GM19043 (cell line): ENCODE data around the gene TRIM65.
"Not testable (repeated sequence)": the region's sequence is repeated elsewhere in the genome, so short reads cannot be mapped to it uniquely, and the experiment has no call there.

Source experiments
- ATAC-seq: cut with Tn5 transposase; IDR thresholded peaks from one replicate; pipeline ENCODE4 v1.9.1; 2021; ENCODE audit warnings: low read depth; ENCODE audit not compliant: unreplicated experiment

TRIM65 gene

DNA sequence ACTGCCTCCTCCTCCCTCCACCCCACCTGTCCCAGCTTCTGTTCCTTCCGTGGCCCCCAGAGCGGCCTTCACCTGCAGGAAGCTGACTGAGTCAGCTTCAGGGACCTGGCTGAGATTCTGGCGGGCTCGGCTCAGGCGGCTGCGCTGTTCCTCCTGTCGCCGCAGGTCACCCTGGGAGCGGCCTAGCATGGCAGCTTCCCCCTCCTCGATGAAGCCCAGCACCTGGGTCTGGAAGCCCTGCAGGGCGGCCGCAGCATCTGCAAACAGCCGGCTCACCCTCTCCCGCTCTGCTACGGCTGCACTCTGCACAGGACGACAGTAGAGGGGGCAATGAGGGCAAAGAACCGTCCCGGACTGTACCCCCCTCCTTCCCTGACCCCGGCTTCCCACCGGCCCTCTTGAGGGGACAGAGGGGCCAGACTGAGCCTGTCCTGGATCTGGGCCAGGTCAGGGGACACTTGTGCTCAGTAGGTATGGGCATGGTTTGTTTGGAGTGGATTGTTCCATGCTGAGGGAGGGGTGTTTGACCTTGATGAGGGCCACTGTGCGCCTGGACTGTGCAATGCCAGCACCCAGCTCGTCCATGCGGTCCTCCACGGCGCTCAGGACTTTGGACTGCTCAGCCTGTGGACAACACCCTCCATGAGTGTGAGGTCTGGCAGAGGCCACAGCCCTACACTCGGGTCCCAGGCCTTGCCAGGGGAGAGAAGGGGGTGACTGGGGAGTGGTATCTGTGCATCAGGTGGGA lies 20.4 kb downstream of the TRIM65 start:
- ATAC-seq = no peak

DNA sequence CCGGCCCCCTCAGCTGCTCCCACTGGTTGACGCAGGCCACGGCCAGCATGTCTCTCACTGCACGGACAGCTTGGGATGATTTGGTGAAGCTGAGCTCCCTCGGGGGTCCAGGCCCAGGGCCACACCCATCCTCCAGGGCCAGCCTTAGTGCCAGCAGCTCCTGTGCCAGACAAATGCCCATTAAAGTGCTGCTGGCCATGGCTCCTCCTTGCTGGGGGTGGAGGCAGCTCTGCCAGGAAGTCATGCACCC lies 20.9 kb downstream of the TRIM65 start:
- no peak for ATAC-seq

DNA sequence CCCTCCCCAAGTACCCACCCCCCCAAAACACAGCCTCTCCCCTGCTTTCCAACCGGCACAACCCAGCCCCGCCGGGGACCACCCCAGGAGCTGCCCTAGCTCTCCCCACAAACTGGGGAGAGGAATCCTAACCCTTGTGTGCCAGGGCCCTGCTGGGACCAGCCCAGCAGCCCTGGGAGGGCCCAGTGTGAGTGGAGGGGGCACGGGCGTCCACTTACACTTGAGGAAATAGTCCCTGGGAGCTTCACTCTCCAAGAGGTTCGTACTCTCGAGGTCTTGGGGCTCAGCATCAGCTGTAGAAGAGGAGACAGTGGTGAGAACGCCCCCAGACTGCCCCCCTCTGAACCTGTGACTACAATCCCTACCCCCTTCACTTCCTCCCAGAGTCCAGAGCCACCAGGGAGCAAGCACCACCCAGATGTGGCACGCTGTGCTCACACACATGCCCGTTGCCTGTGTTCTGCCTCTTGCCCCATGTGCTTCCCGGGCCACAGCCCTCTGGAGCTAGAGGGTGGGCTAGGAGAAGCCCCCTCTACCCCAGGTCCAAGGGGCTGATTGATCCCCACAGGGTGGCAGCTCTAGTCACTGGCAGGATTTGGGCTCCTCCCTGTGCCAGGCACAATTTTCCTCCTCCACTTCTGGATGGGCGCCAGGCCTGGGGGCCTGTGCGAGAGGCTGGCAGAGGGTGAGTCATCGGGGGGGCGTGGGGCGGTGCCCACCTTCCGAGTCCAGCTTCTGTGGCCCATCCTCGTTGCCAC lies 21.4 kb downstream of the TRIM65 start:
- no peak for ATAC-seq

DNA sequence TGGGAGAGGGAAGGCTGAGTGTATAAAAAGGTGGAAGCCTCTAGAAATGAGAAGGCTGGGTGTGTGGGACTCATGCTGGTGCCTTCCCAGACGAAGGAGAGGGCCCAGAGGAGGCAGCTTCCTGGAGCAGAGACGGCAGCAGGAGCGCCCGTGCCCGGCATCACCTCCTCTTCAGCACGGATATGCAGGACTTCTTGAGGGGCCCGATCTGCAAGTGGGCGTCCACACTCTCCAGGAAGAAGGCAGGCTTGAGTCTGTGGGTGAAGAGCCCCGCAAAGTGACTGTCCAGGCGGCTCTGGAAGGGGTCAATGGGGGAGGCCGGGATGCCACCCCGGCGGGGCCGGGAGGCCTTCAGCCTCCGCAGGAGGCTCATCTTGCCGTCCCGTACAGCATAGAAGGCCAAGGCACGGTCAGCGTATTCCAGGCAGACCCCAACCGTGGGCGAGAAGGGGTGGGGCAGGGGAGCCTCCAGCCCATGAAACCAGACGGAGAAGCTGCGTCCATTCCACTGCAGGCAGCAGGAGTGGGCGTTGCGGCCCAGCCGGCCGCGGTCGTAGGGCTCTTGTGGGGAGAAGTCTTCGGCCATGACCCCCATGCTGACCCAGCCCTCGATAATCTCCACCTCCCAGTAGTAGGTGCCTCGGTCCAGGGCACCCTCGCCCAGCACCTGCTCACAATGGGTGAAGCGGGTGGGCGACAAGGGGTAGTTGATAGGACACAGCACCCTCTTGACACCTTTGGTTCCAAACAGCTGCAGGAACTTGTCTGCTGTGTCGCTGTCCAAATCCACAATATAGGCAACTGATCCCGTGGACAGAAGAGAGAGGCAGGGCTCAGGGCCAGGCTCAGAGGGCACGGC lies 22.2 kb downstream of the TRIM65 start:
- ATAC-seq = no peak

DNA sequence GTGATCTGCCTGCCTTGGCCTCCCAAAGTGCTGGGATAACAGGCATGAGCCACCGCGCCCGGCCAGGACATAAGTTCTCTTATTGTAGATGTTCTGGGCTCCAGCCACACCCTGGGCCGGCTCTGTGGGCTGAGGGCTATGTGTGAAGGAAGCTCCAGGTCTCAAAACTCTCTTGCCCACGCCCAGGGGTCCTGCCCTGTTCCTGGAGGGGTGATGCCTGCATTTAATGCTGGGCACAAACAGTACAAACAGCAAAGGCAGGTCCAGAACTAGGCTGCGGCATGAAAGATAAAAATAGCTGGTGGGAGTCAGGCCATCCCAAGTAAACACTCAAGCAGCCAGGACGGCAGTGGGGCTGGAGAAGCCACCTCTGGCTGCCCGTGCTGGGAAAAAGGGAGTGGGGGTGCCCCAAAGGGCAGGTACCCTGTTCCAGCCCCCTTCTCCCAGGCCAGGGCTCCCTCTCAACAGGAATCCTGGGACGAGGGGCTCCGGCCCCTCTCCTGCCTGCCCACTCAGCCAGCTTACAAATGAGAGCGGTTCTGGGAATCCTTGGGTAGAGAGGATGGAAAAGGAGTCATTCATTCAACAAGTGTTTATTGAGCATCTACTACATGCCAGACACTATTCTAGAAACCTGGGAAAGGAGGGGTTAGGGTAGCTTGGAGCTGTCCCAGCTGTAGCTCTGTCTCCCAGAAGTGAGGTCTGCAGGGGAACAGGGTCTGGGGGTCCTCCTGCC lies 23.0 kb downstream of the TRIM65 start:
- no peak for ATAC-seq

DNA sequence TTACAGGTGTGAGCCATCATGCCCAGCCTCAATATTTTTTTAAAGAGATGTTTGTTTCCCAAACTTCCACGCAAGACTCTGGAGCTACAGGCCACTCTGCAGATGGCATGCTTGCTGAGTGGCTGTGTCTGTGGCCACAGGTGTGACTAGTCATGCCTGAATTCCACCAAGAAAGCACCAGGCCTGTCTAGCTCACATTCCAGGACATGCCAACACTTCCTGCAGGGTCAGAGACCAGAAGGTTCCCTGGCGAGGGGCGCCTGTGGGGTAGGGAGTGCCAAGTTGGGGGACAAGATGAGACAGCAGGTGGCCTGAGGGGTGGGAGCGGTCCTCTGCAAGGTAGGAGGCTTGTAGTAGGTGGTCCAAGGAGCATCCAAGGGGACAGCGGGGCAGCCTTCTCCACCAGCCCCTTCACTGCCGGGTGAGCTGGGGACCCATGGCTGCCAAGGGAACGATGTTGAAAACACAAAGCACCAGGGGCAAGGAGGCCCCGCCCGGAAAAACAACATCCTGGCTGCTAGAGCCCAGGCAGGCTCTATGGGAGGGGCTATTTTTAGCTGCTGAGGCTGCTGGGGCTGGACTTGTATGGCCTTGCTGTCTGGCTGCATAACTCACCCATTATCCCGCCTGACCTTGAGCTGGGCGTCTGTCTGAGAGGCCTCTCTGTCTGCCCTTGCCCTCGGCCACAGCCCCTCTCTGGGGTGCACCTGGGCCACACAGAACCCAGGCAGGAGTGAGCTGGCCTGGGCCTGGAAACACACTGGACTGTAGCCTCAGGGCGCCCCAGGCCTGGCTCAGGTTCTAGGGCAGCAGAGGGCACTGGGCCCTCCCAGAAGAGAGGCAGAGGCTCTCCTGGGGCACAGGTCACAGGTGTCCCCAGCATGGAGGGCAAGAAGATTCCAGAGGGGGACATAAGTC lies 24.1 kb downstream of the TRIM65 start:
- no peak for ATAC-seq

DNA sequence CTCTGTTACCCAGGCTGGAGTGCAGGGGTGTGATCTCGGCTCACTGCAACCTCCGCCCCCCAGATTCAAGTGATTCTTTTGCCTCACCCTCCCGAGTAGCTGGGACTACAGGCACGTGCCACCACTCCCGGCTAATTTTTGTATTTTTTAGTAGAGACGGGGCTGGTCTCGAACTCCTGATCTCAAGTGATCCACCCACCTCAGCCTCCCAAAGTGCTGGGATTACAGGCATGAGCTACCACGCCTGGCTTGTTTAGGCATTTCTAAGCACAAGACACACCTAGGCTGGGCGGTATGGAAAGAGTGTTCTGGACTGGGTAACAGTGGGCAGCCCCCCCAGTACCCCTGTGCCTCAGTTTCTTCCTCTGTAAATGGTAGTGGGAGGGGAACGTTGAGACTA lies 26.5 kb downstream of the TRIM65 start:
- not testable (repeated sequence) for ATAC-seq

DNA sequence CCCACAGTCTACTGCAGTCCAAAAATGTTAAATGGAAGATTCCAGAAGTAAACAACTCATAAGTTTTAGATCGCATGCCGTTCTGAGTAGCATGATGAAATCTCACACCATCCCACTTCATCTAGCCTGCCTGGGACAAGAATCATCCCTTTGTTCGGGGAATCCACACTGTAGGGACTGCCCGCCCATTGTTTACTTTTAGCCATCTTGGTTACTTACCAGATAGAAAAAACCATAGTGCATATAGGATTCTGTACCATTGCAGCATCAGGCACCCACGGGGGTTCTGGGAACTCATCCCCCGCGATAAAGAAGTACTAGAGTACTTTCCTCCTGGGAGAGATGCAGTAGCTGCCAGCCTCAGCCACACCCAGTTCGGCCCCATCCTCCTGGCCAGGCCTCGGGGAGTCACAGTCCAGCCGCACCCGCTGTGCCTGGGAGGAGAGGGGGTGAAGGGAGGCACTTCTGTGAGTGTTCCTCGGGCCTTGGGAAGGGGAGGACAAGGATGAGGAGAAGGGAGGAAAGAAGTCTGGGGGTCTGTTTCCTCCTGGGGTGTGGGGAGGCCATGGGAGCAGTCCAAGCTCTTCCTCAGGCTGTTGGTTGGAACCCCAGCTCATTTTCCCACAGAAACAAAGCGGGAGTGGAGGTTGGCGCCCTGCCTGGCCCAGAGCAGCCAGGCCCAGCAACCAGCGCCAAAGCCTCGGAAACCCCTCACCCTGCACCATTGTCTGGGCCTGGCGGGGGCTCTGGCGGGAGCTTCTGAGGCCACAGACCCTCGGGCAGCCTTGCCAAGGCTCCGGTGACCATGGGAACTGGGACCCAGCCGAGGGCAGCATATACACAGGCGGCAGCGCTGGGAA lies 27.2 kb downstream of the TRIM65 start:
- no peak for ATAC-seq

DNA sequence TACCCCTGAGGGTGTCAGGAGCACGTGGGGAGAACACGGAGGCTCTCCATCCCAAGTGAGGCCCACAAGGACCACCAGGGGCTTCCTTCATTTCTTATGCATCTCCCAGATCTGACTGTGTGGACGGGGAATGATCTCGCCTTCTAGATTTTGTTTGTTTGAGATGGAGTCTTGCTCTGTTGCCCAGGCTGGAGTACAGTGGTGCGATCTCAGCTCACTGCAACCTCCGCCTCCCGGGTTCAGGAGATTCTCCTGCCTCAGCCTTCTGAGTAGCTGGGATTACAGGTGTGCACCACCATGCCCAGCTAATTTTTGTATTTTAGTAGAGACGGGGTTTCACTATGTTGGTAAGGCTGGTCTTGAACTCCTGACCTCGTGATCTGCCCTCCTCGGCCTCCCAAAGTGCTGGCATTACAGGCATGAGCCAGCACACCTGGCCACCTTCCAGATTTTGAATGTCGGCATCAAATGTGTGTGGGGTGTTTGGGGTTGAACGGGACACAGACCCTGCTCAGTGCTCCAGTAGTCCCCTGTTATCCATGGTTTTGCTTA lies 27.9 kb downstream of the TRIM65 start:
- ATAC-seq = not testable (repeated sequence)

DNA sequence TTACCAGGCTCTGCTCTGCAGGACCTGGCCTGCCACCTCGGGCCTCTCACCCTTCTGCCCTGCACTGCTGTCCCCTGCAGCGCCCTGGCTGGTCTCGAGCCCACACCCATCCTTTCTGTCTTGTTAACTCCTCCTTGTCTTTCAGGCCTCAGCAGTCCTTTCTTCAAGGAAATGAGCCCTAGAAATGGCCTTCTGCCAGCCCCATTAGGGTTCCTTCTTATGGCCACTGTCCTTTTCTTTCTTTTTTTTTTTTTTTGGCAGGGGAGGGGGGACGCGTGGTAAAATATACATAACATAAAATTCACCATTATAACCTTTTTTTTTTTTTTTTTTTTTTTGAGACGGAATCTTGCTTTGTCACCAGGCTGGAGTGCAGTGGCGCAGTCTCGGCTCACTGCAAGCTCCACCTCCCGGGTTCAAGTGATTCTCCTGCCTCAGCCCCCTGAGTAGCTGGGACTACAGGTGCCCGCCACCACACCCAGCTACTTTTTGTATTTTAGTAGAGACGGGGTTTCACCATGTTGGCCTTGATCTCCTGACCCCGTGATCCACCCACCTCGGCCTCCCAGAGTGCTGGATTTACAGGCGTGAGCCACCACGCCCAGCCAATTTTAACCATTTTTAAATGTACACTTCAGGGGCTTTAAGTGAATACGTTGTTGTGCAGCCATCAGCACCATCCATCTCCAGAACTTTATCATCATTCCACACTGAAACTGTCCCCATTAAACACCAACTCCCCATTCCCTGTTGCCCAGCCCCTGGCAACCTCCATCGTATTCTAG lies 31.2 kb downstream of the TRIM65 start:
- ATAC-seq = not testable (repeated sequence)

DNA sequence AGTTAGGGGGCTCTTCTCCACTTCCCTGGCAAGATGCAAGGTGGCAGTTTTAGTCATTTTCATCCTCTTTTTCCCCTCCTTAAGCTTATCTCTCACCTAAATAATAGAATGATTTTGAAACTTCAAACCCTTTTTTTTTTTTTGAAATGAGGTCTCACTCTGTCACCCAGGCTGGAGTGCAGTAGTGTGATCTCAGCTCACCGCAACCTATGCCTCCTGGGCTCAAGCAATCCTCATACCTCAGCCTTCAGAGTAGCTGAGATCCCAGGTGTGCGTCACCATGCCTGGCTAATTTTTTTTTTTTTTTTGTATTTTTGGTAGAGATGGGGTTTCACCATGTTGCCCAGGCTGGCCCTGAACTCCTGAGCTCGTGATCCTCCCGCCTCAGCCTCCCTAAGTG lies 31.9 kb downstream of the TRIM65 start:
- not testable (repeated sequence) for ATAC-seq

DNA sequence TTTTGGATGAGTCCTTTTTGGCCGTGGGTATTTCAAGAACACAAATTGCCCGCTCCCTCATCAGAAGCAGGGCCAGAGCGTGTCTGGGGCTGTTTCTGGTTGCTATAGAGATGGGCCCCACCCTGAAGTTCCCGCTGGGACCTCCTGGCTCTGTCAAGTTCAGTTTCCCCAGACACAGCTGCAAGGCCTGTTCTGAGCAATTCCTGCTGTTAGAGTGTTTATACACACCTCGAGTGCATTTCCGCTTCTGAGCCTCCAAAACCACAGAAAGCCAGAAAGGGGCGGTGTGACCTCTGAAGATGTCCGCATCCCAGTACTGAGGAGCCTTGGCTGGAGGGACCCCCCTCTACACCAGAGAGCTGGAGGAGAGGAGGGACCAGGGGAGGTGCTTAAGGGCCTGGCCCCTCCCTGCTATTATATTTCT lies 32.3 kb downstream of the TRIM65 start:
- ATAC-seq = peak; percentile 73

DNA sequence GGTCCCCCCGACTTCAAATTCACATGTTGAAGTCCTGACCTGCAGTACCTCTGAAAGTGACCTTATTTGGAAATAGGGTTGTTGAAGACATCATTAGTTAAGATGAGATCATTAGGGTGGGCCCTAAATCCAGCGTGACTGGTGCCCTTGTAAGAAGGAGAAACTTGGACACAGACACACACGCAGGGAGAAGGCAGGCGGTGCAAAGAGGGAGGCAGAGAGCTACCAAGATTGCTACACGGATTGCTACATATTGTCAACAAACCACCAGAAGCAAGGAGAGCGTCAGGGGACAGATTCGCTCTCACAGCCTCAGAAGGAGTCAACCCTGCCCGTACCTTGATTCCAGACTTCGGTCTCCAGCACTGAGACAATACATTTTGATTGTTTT lies 34.8 kb downstream of the TRIM65 start:
- ATAC-seq = no peak

DNA sequence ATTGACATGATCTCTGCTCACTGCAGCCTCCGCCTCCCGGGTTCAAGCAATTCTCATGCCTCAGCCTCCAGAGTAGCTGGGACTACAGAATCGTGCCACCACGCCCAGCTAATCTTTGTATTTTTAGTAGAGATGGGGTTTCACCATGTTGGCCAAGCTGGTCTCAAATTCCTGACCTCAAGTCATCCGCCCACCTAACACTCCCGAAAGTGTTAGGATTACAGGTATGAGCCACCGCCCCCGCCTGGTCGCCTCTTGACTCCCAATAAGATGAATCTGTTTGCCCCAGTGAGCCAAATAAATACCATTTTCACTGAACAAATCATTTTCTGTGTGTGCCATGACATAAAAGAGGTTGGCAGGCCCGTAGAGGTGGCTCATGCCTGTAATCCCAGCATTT lies 37.4 kb downstream of the TRIM65 start:
- ATAC-seq = not testable (repeated sequence)

DNA sequence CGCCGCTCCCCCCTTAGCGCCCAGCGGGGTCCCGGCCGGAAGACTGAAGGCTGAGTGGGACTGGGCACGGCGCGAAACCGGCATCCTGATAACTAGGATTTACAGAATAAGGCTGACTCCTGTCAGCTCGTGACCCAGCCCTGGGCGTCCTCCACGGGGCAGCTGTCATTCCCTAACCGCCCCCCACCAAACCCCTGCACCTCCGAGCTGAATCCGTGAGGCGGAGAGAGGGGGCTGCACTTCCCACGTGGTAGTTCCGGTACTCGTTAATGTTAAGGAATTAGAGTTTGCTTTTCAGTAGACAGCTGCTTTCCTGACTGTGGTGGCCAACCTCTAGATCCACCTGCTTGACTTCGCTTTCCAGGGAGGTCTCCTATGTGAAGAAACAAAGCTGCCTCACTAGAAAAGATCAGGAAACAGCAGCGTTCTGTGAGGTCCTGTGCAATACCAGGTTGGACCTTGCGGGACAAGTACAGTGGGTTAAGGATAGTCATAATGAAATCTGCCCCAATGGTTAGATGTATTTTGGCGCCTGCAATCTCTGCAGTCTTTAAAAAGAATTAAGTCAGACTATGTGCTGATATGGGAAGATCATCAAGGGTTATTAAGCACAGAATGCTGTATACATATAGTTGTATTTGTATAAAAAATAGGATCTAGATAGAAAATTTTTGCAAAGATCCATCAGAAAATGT lies 40.5 kb downstream of the TRIM65 start:
- ATAC-seq = peak; percentile 20

DNA sequence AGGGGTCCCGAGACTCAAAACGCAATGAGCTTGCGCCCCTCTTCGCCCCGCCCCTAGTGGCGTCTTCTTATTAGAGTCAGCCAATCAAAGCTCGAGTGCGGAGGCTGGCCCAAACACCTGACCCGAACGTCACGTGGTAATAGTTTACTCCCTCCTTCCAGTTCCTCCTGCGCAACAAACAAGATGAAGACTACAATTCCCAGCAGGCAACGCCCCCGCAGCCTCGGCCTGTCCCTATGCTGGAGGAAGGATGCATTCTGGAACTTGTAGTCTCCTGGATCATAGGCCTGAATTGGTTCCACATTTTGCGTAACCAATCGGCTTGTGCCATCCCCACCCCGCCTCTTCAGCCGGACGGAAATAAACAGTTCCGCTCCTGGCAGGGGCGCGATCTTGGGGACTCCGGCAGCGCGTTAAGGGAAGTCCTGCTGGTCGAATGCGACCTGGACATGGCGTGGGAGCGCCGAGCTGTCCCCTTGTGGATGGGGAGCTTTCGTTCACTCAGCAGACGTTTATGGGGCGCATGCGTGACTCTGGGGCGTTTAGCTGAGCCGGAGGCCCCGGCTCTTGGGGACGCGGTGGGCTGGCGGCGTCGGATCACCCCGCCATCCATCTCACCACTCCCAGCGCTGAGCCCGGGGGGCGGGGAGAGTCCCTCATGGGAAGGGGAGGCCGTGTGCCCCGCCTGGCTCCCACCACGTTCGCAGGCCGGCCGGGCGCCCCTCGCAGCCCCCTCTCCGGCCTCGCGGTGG lies 41.3 kb downstream of the TRIM65 start, which contains the start of gene WBP2:
Gene WBP2, minus strand, starts transcription at position 26 of the 752 bp plus-strand sequence. CDS start 38 bp downstream, outside the sequence.
- peak; percentile 81 for ATAC-seq
